Pons (tissue), 1 donor: ENCODE results near the gene MGARP.

ENCODE experiments used
- DNase-seq: peaks from one replicate; pipeline ENCODE4 v3.0.0-alpha.2; 2016; ENCODE audit warnings: low spot score

MGARP gene

DNA sequence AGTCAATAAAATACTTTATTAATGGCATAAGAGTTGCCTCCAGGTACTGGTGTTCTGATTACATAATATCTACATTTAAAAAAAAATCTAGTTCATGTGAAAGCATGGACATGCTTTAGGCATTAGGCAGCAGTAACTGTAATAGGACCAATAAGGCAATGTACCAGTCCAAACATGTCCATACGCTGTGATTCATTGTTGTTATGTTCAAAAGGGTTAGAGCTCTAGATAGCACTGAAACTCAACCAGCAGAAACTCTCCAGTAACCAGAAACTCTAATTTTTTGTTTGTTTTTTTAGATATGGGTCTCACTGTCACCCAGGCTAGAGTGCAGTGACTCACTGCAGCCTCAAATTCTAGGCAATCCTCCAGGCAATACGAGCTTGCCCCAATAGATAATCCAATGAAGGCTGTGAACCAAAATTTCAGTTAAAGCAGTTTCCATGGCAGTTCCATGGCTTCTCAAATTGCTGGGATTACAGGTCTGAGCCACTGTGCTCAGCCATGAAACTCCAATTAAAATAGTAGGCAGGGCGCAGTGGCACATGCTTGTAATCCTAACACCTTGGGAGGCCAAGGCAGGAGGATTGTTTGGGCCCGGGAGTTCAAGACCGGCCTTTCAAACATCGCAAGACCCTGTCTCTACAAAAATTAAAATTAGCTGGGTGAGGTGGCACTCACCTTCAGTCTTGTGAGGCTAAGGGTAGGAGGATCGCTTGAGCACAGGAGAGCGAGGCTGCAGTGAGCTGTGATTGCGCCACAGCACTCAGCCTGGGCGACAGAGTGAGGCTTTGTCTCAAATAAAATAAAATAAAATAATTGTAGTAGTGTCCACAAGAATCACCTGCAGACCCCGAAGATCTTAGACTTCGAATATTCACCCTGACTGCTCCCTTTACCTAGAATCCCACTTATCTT lies 36.3 kb downstream of the MGARP start:
- DNase-seq: no peak

DNA sequence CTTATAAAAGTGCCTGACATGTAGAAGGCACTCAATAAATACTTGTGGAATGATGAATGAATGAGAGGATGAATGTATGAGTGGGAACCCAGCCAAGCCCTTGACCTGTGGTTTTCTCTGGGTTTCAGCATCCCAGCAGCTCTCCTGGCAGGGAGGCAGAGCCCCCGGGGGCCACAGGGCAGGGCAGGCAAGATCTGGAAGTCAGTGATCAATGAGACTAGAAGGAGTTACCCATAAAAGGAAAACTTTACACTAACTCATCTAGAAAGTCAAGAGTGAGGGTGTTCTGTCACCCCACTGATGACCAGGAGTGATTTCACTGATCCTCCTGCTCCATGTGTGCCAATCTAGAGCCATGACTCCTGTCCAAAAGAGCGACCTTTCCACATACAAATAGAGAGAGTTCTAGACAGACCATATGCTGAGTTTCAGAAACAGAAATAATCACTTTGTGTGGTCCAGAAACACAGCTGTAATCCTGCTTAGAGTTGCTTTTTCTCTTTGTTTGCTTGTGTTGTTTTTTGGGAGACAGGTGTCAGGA lies 37.4 kb downstream of the MGARP start:
- no peak for DNase-seq

DNA sequence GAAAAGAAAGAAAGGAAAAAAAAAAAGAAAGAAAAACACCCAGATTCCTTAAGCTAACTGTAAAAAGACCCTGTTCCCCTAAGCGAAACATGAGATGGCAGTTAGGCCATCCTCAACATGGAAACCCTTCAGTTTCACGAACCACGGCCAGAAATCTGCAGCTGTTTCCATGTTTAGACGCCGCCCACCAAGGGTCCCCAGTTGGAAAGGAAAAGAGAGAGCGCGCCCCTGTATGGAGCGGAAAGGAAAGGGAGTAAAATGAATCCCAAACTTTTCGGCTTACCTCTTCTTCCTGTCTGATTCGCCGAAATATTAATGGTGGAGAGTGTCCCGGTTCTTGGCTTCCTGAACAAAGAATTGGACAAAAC lies 38.3 kb downstream of the MGARP start:
- DNase-seq: no peak

DNA sequence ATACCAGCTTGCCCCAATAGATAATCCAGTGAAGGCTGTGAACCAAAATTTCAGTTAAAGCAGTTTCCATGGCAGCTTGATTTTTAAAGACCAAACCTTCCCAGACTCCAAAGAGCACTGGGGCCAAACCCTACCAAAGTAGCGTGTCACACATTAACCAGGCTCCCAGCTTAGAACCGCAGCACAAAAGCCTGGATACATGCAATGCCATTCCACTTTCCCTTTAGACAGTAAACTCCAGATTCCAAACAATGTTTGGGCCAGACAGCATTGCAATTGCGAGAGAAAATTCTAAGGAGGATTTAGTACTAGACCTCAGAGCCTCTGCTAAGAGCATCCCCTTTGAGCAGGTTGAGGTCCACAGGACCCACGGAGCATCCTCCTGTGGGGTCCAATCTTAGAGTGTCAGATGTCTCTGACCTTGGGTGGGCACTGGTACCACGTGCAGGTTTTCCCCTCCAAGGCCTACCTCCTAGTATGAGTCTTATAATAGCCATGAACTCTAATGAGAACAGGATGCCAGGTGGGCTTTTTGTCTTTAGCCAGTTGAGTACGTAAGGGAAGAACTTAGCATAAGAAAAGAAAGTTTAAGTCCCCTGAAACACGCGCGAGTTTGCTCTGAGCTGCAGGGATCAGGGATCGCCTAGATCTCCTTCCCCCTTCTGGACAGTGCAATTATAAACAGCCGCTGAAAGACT lies 38.8 kb downstream of the MGARP start:
- no peak for DNase-seq

DNA sequence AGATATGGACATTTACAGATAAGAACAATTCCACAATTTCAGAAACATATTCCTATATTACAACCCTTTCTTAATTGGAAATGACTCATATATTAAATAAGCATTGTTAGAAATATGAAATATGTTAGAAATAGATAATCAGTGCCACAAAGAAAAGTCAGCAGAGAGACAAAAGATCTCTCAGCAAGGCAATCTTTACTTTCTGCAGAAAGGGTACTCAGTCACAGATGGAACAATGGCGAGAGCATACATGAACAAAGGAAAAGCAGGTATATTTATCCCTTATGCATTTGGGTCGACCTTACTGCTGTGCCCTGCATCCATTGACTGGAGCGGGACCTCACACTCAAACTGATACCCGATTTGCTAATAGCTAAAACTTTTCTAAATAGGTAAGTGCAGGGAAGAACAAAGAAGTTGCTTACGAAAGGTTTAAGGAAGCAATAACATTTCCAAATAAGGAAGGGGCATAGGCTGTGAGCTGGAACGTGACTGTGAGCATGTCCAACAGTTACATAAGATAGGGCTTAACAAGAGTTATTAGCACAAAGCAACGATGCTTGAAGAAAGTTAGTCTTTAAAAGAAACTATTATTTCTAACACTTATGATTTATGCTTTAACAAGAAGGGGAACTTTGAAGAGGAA lies 40.8 kb downstream of the MGARP start:
- DNase-seq: no peak

DNA sequence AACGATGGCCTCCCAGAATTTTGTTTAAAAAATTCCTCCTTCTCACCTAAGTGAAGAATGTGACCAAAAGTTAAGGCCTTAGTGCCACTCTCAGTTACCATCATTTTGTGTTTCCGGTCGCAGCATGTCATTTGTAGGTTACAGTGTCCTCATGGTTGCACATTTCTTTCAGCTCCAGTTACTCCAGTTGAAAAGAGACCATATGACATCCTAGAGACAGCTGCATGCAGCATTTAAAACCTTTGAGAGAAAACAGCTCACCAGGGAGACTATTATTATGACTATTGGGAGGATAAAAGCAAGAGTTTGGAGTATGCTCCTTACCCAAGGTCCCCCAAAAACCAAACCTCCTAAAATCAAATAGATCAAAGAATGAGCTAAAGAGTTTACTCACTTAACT lies 45.8 kb downstream of the MGARP start:
- no peak for DNase-seq

DNA sequence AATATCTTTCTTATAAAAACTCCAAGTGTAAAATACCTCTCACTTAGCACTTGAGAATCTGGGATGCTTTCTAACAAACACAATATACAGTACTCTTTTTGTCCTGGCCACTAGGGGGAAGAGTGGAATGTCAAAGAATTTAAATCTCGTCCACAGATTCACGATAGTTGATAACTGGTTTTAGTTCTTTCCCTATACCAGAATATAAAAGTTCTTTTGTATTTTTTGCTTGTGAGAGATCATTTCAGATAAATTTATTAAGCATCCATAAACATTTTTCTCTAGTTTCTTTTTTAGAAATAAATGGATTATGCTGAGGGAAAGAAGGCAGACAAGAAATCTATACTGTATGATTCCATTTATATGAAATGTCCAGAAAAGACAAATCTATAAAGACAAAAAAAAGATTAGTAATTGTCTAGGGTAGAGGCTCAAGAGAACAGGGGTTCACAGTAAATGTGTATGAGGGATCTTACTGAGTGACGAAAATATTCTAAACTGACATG lies 50.4 kb downstream of the MGARP start:
- DNase-seq: peak; percentile 79

DNA sequence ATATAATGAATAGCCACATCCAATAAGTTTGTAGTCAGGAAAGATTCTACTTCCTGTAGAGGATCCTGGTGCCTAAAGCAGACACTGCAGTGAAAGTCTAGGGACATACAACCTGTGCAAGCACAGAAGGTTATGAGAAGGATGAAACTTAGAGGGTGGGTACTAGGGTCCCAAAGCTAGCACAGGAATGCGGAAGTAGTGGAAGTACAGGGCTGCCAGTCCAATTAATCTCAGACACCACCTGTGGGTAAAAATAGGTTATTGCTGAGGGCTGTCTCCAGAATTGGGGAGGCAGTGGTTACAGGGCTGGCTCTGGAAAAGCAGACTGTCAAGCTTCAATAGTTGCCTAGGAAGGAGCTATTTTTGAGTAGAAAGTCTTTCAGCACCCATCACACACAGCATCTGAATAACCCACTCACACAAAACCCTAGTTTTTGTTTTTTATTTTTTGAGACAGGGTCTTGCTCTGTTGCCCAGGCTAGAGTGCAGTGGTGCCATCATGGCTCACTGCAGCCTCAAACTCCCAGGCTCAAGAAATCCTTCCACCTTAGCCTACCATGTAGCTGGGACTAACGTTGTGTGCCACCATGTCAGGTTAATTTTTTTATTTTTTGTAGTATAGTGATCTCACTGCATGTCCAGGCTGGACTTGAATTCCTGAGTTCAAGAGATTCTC lies 52.2 kb downstream of the MGARP start:
- no peak for DNase-seq

DNA sequence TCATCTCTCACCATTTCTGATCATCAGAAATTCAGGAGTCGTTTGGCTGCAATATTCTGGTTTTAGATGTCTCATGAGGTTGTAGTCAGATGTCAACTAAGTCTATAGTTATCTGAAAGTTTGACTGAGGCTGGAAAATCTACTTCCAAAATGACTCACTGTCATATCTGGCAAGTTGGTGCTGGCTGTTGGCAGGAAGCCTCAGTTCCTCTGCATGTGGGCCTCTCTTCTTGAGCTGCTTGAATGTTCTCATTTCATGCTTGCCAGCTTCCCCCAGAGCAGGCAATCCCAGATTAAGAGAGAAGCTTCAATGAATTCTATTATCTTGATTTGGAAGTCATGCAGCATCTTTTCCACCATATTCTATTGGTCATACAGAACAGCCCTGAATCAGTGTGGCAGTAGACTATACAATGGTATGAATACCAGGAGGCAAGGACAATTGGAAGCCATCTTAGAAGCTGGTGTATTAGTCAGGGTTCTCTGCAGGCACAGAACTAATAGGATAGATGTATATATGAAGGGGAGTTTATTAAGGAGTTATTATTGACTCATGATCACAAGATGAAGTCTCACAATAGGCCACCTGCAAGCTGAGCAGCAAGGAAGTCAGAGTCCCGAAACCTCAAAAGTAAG lies 56.2 kb downstream of the MGARP start:
- peak; percentile 52 for DNase-seq

DNA sequence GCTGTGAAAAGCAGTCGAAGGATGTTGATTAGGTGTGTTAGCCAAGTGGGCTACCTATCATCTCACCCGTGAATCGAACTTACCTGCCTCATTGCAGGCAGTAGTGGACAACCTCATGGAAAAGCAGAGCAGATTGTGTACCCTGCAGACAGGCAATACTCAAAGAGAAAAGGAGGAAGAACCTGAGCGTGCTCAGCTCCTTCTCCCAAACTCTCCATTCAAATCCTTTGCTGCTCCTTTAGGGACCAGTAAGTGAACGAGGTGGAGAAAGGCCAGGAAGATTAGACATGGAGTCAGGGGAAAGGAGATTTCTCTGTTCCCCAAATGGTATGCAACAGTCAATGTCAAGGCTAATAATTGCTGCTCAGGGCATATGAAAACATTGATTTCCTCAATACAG lies 57.8 kb downstream of the MGARP start:
- no peak for DNase-seq

DNA sequence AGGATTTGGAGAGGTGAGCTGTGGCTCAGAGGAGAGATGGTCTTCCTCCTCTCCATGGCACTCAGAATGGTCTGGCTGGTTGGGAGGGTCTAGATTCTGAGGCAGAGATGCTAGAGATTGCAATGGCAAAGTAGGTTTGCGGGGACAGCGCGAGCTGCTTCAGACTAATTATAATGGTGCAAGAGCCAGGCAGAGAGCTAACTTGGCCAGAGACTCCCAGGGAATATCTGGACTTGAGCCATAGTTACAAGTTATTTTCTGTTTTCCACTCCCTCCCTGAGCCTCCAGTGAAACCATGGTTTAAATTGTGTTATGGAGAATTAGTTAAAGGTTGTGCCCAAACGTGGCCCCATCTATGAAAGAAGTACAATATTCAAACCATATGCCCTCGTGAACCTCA lies 58.3 kb downstream of the MGARP start:
- no peak for DNase-seq

DNA sequence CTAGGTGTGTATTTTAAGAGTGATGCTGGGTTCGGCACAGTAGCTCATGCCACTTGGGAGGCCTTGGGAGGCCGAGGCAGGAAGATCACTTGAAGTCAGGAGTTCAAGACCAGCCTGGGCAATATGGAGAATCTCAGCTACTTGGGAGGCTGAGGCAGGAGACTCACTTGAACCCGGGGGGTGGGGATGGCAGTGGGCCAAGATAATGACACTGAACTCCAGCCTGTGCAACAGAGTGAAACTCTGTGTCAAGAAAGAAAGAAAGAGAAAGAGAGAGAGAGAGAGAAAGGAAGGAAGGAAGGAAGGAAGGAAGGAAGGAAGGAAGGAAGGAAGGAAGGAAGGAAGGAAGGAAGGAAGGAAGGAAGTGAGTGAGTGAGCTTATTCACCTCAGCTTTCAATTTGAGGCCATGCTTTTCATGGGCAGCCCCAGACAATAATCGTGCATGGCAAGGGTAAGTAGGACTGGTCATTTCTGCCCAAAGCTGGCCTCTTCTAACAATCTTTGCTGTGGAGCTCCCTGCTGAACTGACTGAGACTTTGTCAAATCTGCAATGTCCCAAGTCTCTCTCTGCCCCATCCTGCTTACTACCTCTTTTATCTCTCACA lies 60.5 kb downstream of the MGARP start:
- DNase-seq: no peak
